Measurements from ENCODE around the gene BUD13. TPM values are rescaled to one million over a fixed set of nuclear protein-coding genes. Genes with fewer than 3 reads are reported as not detected.
A peak's percentile ranks its signal among the peaks of the same experiment; 100 is the strongest.

BUD13 gene
- total and polyA plus RNA-seq, 9 of the 15 experiments (the other 6 are each of a cell fraction or from before 2014, with no cell fraction given) = 9.5 to 34.1 (median 27.1) TPM

DNA sequence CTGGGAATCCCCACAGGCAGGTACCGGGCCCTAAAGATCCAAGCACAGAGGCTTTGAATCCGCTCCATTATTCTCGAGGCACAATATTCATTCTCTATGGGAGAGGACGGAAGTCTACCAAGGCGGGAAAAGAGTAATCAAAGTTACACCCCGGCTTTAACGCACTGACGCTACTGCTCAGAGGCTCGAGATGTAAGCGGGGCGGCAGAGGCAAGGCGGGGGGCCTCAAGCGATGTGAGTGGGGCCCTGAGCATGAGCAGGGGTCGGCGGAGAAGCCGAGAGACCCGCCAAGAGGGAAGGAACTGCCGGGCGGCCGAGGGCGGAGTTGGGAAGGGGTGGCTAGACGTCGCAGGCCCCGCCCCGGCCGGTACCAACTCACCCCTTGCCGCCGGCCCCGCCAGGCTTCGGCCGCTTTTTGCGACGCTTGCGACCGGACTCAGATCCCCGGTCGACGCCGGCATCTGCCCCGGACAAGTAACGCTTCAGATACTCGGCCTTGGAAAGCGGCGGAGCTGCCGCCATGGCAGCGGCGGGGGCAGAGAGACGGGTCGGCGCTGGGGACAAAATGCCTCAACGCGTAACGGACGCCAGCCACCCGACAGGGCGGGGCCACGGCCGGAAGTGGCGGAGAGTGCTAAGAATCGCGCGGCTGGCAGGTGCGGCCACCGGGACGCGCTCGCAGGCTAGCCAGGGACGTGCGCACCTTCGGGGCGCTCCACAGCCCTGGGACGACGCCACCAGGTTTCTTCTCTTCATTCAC lies at the start of gene BUD13 (continued):
- TF ChIP-seq, protein P1, sequence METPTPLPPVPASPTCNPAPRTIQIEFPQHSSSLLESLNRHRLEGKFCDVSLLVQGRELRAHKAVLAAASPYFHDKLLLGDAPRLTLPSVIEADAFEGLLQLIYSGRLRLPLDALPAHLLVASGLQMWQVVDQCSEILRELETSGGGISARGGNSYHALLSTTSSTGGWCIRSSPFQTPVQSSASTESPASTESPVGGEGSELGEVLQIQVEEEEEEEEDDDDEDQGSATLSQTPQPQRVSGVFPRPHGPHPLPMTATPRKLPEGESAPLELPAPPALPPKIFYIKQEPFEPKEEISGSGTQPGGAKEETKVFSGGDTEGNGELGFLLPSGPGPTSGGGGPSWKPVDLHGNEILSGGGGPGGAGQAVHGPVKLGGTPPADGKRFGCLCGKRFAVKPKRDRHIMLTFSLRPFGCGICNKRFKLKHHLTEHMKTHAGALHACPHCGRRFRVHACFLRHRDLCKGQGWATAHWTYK (CRISPR knock-in tag; IDR thresholded peaks at IDR 0.05) = no peak; the same call in 1 of the 2 replicates
- no peak for TF ChIP-seq KHSRP (IDR thresholded peaks at IDR 0.05)
- TF ChIP-seq, protein P2, sequence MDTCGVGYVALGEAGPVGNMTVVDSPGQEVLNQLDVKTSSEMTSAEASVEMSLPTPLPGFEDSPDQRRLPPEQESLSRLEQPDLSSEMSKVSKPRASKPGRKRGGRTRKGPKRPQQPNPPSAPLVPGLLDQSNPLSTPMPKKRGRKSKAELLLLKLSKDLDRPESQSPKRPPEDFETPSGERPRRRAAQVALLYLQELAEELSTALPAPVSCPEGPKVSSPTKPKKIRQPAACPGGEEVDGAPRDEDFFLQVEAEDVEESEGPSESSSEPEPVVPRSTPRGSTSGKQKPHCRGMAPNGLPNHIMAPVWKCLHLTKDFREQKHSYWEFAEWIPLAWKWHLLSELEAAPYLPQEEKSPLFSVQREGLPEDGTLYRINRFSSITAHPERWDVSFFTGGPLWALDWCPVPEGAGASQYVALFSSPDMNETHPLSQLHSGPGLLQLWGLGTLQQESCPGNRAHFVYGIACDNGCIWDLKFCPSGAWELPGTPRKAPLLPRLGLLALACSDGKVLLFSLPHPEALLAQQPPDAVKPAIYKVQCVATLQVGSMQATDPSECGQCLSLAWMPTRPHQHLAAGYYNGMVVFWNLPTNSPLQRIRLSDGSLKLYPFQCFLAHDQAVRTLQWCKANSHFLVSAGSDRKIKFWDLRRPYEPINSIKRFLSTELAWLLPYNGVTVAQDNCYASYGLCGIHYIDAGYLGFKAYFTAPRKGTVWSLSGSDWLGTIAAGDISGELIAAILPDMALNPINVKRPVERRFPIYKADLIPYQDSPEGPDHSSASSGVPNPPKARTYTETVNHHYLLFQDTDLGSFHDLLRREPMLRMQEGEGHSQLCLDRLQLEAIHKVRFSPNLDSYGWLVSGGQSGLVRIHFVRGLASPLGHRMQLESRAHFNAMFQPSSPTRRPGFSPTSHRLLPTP (IDR thresholded peaks at IDR 0.05; ENCODE audit: borderline replicate concordance, extremely low read depth, insufficient read length) = no peak
- TF ChIP-seq ZC3H4 (CRISPR knock-in tag; IDR thresholded peaks at IDR 0.05; ENCODE audit: borderline replicate concordance) = no peak
- TF ChIP-seq, protein P3, sequence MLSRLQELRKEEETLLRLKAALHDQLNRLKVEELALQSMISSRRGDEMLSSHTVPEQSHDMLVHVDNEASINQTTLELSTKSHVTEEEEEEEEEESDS (CRISPR knock-in tag; IDR thresholded peaks at IDR 0.05) = no peak
- TF ChIP-seq, protein P4, sequence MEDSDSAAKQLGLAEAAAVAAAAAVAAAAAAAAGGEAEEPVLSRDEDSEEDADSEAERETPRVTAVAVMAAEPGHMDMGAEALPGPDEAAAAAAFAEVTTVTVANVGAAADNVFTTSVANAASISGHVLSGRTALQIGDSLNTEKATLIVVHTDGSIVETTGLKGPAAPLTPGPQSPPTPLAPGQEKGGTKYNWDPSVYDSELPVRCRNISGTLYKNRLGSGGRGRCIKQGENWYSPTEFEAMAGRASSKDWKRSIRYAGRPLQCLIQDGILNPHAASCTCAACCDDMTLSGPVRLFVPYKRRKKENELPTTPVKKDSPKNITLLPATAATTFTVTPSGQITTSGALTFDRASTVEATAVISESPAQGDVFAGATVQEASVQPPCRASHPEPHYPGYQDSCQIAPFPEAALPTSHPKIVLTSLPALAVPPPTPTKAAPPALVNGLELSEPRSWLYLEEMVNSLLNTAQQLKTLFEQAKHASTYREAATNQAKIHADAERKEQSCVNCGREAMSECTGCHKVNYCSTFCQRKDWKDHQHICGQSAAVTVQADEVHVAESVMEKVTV (CRISPR knock-in tag; IDR thresholded peaks at IDR 0.05) = no peak
- 0 out of 2 replicates have a peak, but pooled peaks have one; percentile 67 for TF ChIP-seq TARDBP (IDR thresholded peaks at IDR 0.05)
- TF ChIP-seq HLTF (IDR thresholded peaks at IDR 0.05) = no peak
- peak in 1 of 2 experiments; percentile 11; a peak in 1 of 4 replicates for TF ChIP-seq ETV6 (IDR thresholded peaks at IDR 0.05; ENCODE audit: borderline replicate concordance in 1 of 2, low read depth in 2 of 2, low read length in 1 of 2)
- TF ChIP-seq ETV6 (CRISPR knock-in tag; IDR thresholded peaks at IDR 0.05; ENCODE audit: borderline replicate concordance) = no peak
- TF ChIP-seq ZNF224 (CRISPR knock-in tag; IDR thresholded peaks at IDR 0.05) = no peak
- TF ChIP-seq RCOR1 (IDR thresholded peaks at IDR 0.05; ENCODE audit: borderline replicate concordance in 1 of 2, low read depth in 2 of 2, low read length in 2 of 2) = no peak
- TF ChIP-seq ZNF444 (CRISPR knock-in tag; IDR thresholded peaks at IDR 0.05) = no peak
- TF ChIP-seq SAFB2 (IDR thresholded peaks at IDR 0.05; ENCODE audit: borderline replicate concordance, low read depth, low read length, severe bottlenecking) = no peak
- peak; percentile 58; the same call in 1 of the 2 replicates for TF ChIP-seq ZBTB7A (IDR thresholded peaks at IDR 0.05; ENCODE audit: borderline replicate concordance, control insufficient read depth, low read depth, low read length)
- no peak for TF ChIP-seq MYBL2 (IDR thresholded peaks at IDR 0.05; ENCODE audit: low read depth)
- TF ChIP-seq MYBL2 (CRISPR knock-in tag; IDR thresholded peaks at IDR 0.05; ENCODE audit: borderline replicate concordance) = no peak
- TF ChIP-seq ILF3 (IDR thresholded peaks at IDR 0.05; ENCODE audit: borderline replicate concordance) = no peak
- TF ChIP-seq, protein P5, sequence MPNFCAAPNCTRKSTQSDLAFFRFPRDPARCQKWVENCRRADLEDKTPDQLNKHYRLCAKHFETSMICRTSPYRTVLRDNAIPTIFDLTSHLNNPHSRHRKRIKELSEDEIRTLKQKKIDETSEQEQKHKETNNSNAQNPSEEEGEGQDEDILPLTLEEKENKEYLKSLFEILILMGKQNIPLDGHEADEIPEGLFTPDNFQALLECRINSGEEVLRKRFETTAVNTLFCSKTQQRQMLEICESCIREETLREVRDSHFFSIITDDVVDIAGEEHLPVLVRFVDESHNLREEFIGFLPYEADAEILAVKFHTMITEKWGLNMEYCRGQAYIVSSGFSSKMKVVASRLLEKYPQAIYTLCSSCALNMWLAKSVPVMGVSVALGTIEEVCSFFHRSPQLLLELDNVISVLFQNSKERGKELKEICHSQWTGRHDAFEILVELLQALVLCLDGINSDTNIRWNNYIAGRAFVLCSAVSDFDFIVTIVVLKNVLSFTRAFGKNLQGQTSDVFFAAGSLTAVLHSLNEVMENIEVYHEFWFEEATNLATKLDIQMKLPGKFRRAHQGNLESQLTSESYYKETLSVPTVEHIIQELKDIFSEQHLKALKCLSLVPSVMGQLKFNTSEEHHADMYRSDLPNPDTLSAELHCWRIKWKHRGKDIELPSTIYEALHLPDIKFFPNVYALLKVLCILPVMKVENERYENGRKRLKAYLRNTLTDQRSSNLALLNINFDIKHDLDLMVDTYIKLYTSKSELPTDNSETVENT (CRISPR knock-in tag; IDR thresholded peaks at IDR 0.05) = 0 out of 2 replicates have a peak, but pooled peaks have one; percentile 33
